ENCODE results near the gene NOD1.

NOD1 gene

GRCh38 chr7:30478349-30479201 lies at the start of gene NOD1 (continued):
- peak; percentile 61; the same call in 1 of the 2 replicates for TF ChIP-seq ZNF76 (tag by site-specific recombination; IDR thresholded peaks at IDR 0.05; ENCODE audit: borderline replicate concordance, low read depth)
- TF ChIP-seq GLIS2 (tag by site-specific recombination; IDR thresholded peaks at IDR 0.05): peak; percentile 41; the same call in 1 of the 2 replicates
- TF ChIP-seq ZNF26 (tag by site-specific recombination; IDR thresholded peaks at IDR 0.05): no peak
- peak; percentile 77 for TF ChIP-seq ZNF423 (tag by site-specific recombination; IDR thresholded peaks at IDR 0.05)
- TF ChIP-seq SCRT2 (tag by site-specific recombination; IDR thresholded peaks at IDR 0.05): no peak
- peak; percentile 19; the same call in 1 of the 2 replicates for TF ChIP-seq ZNF660 (tag by site-specific recombination; IDR thresholded peaks at IDR 0.05)
- peak; percentile 47; the same call in 1 of the 2 replicates for TF ChIP-seq ZNF501 (tag by site-specific recombination; IDR thresholded peaks at IDR 0.05)
- no peak for TF ChIP-seq ZNF624 (tag by site-specific recombination; IDR thresholded peaks at IDR 0.05)
- TF ChIP-seq ZNF610 (tag by site-specific recombination; IDR thresholded peaks at IDR 0.05; ENCODE audit: borderline replicate concordance): no peak
- no peak for TF ChIP-seq ZNF785 (tag by site-specific recombination; IDR thresholded peaks at IDR 0.05)
- no peak for TF ChIP-seq BCL6B (tag by site-specific recombination; IDR thresholded peaks at IDR 0.05)
- TF ChIP-seq SALL2 (tag by site-specific recombination; IDR thresholded peaks at IDR 0.05; ENCODE audit: borderline replicate concordance): no peak
- TF ChIP-seq ZNF514 (tag by site-specific recombination; IDR thresholded peaks at IDR 0.05): no peak
- TF ChIP-seq ZNF2 (tag by site-specific recombination; IDR thresholded peaks at IDR 0.05): no peak
- no peak for TF ChIP-seq ZNF184 (tag by site-specific recombination; IDR thresholded peaks at IDR 0.05)
- peak; percentile 64; the same call in 1 of the 2 replicates for TF ChIP-seq ZSCAN30 (tag by site-specific recombination; IDR thresholded peaks at IDR 0.05)
- TF ChIP-seq ZNF677 (tag by site-specific recombination; IDR thresholded peaks at IDR 0.05): no peak
- TF ChIP-seq GLIS1 (tag by site-specific recombination; IDR thresholded peaks at IDR 0.05): no peak
- TF ChIP-seq, protein P1, sequence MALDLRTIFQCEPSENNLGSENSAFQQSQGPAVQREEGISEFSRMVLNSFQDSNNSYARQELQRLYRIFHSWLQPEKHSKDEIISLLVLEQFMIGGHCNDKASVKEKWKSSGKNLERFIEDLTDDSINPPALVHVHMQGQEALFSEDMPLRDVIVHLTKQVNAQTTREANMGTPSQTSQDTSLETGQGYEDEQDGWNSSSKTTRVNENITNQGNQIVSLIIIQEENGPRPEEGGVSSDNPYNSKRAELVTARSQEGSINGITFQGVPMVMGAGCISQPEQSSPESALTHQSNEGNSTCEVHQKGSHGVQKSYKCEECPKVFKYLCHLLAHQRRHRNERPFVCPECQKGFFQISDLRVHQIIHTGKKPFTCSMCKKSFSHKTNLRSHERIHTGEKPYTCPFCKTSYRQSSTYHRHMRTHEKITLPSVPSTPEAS (tag by site-specific recombination; IDR thresholded peaks at IDR 0.05): no peak
- TF ChIP-seq ZNF391 (tag by site-specific recombination; IDR thresholded peaks at IDR 0.05; ENCODE audit: borderline replicate concordance, low read depth): no peak
- TF ChIP-seq OSR2 (tag by site-specific recombination; IDR thresholded peaks at IDR 0.05): peak; percentile 75
- TF ChIP-seq, protein P2, sequence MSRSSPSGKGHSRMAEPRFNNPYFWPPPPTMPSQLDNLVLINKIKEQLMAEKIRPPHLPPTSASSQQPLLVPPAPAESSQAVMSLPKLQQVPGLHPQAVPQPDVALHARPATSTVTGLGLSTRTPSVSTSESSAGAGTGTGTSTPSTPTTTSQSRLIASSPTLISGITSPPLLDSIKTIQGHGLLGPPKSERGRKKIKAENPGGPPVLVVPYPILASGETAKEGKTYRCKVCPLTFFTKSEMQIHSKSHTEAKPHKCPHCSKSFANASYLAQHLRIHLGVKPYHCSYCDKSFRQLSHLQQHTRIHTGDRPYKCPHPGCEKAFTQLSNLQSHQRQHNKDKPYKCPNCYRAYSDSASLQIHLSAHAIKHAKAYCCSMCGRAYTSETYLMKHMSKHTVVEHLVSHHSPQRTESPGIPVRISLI (tag by site-specific recombination; IDR thresholded peaks at IDR 0.05): no peak
- no peak for TF ChIP-seq OVOL3 (tag by site-specific recombination; IDR thresholded peaks at IDR 0.05)
- TF ChIP-seq ZNF16 (tag by site-specific recombination; IDR thresholded peaks at IDR 0.05; ENCODE audit: low read depth): no peak
- no peak for TF ChIP-seq ZNF10 (tag by site-specific recombination; IDR thresholded peaks at IDR 0.05)
- peak; percentile 52; the same call in 1 of the 2 replicates for TF ChIP-seq KLF16 (tag by site-specific recombination; IDR thresholded peaks at IDR 0.05)
- TF ChIP-seq ZNF24 (tag by site-specific recombination; IDR thresholded peaks at IDR 0.05): no peak
- no peak for TF ChIP-seq ZNF175 (tag by site-specific recombination; IDR thresholded peaks at IDR 0.05)
- 0 out of 2 replicates have a peak, but pooled peaks have one; percentile 39 for TF ChIP-seq SP3 (tag by site-specific recombination; IDR thresholded peaks at IDR 0.05)
- TF ChIP-seq KLF7 (tag by site-specific recombination; IDR thresholded peaks at IDR 0.05; ENCODE audit: borderline replicate concordance): peak; percentile 20; the same call in 1 of the 2 replicates
- TF ChIP-seq HOXA7 (CRISPR knock-in tag; IDR thresholded peaks at IDR 0.05; ENCODE audit: borderline replicate concordance): no peak
- TF ChIP-seq PRDM10 (tag by site-specific recombination; IDR thresholded peaks at IDR 0.05): peak; percentile 69

All from HEK293 (cell line).